ENCODE data around the gene JAG2. TPM values are rescaled to one million over a fixed set of nuclear protein-coding genes. Genes with fewer than 3 reads are reported as not detected.
"Not testable (repeated sequence)": the region's sequence is repeated elsewhere in the genome, so short reads cannot be mapped to it uniquely, and the experiment has no call there.

The JAG2 gene
- polyA plus RNA-seq, 3 donors: 8.7 to 11.4 (median 10.2) TPM

DNA sequence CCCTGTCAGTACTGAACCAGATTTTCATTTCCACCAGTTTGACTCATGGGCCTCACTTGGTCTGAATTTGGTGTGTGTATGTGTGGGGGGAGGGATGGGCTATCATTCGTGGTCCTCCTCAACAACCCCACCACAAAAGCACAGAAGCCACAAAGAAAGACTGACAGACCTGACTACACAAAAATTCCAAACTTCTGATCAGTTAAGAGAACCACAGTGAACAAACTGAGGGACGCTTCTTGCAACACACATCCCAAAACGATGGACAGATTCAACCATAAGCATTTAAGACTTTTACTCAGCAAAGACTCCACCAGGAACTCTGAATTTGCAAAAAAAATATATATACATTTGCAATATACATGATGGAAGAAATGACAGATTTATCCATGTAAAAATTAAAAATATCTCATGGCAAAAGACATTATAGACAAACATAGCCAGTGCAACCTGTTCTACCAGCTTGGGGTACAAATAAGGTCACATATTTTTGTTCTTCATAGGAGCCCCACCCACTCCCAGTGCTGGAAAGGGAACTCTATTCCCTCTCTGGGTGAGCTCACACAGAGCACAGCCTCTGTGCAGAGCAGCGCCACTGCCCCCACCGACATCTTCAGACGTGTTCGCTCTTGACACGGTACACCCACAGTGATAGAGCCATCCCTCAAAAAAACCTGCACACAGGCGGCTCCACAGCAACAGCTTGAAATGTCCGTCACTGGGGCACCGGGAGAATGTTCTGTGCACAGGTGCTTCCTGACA, 49.7 kb downstream of the JAG2 start:
- no peak for DNase-seq

DNA sequence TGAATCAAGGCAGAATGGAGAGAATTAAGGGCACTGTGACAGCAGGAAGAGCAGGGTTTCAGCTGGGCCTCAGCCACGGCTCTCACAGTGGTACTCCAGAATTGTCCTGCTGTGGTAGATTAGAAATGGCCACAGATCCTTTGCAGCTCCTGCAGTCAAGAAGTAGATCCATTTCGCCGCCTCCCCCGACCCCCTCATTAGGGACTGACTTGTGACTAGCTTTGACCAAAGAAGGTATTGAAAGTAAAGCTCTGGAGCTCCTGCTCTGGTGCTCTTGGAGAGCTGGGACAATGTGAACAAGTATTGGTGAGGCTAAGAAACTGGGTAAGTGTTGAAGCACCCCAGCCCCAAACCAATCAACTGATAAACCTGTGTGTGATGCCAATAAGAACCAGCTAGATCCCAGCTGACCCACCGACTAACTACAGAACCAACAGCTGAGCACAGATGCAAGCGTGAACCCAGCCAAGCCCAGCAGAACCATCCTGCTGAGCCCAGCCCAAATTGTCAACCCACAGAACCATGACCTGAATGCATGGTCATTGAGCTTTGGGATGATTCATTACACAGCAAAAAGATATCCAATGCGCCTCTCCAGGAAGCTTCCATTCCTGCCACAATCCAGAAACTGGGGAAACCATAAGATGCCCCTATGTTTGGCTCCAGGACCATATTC, 50.7 kb downstream of the JAG2 start:
- DNase-seq: no peak

DNA sequence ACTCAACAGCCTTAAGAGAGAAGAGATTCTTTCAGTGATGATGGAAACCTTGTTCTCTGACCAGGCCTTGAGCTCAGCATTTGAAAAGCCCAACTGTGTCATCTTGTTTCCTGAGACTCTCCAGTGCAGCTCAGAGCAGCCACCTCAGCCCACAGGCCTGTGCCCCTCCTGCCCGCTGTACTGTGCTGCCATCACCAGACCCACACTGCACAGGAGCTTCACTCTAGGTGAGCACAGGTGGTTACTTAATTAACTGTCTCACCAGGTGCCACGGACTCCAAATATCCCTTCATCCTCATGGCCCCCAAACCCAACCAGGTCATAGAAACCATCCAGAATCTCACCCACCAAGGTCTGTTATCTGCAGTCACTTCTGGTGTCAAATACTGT, 51.3 kb downstream of the JAG2 start:
- DNase-seq: no peak

DNA sequence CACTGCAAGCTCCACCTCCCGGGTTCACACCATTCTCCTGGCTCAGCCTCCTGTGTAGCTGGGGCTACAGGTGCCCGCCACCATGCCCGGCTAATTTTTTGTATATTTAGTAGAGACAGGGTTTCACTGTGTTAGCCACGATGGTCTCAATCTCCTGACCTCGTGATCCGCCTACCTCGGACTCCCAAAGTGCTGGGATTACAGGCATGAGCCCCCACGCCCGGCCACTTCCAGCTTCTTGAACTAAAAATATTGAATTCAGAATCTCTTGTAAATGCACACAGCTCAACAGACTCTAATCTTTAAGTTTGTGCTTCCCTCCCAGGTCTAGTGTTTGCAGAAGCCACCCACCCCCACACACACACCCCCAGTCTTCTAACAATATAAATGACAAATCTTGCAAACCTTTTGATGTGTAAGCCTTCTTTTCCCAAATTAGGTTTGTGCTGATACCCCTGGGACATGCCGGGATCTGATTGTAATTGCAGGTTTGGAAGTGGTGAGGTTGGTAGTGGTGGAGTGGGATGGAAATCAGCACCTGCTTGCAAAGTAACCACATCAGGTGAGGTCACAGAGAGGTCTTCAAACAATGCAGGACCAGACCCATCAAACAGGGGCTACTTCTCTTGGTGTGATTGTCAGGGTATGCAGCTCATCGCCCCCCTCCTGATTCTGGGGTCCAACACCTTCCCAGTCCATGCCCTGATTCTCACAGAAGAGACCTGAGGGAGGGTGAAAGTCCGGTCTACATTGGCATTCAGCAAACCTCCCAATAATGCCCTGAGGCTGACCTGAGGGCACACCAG, 51.9 kb downstream of the JAG2 start:
- DNase-seq: no peak

DNA sequence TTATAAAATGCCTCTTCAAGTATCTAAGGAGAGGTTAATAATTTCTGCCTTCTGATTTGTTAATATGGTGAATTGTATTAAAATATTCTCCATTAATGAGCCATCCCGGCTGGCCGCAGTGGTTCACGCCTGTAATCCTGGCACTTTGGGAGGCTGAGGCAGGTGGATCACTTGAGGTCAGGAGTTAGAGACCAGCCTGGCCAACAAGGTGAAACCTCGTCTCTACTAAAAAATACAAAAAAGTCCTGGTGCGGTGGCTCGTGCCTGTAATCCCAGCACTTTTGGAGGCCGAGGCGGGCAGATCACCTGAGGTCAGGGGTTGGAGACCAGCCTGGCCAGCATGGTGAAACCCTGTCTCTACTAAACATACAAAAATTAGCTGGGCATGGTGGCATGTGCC, 59.3 kb downstream of the JAG2 start:
- DNase-seq: not testable (repeated sequence)

DNA sequence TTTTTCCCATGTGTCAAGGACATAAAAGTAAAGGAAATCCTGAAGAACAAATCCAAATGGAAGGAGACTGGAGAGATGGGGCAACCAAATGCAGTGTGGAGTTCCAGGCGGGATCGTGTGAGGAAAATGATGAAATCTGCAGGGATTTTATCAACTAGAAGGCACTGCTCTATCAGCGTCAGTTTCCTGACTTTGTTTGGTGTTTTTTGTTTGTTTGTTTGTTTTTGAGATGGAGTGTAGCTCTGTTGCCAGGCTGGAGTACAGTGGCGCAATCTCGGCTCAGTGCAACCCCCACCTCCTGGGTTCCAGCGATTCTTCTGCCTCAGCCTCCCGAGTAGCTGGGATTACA, 60.1 kb downstream of the JAG2 start:
- DNase-seq: no peak

DNA sequence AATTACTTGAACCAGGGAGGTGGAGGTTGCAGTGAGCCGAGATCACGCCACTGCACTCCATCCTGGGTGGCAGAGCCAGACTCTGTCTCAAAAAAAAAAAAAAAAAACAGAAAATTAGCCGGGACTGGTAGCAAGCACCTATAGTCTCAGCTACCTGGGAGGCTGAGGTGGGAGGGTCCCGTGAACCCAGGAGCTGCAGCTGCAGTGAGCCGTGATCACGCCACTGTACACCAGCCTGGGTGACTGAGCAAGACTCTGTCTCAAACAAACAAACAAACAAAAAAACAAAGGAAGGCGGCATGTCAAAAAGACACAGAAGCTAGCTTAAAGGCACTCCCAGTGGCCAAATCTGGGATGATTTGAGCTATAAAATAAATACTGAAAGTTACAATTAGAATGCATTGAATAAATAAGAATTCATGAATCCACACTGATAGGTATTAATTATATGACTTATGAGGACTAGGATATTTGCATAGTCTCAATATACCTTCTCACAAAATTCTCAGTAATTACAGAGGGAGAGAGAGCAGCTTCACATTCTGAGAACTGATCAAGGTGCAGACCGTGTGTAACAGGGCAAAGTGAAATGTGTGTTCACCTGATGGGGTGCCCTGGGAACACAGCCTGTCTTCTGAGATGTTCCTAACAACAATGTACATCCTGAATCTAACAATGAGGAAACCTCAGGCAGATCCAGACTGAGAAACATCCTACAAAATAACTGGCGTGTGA, 60.6 kb downstream of the JAG2 start:
- DNase-seq: no peak

DNA sequence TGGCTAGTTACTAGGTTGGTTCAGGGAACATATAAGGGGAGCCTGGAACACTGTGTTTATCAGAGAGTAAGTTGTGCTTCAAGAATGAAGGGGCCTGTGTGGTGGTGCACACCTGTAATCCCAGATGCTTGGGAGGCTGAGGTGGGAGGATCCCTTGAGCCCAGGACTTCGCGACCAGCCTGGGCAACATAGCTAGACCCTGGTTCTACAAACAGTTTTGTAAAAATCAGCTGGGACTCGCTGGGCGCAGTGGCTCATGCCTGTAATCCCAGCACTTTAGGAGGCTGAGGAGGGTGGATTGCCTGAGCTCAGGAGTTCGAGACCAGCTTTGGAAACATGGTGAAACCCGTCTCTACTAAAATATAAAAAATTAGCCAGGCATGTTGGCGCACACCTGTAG, 61.2 kb downstream of the JAG2 start:
- no peak for DNase-seq

DNA sequence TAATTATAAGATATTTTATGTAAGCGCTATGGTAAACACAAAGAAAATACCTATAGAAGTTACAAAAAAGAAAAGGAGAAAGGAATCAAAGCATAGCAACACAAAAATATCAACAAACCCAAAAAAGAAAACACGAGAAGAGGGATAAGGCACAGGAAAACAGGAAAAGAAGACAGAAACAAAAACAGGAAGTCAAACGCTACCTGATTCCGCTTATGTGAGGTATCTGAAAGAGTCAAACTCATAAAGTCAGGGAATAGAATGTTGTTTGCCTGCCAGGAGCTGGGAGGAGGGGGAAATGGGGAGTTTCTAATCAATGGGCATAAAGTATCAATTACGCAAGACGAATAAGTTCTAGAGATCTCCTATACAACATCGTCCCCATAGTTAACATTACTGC, 63.4 kb downstream of the JAG2 start:
- DNase-seq: no peak

DNA sequence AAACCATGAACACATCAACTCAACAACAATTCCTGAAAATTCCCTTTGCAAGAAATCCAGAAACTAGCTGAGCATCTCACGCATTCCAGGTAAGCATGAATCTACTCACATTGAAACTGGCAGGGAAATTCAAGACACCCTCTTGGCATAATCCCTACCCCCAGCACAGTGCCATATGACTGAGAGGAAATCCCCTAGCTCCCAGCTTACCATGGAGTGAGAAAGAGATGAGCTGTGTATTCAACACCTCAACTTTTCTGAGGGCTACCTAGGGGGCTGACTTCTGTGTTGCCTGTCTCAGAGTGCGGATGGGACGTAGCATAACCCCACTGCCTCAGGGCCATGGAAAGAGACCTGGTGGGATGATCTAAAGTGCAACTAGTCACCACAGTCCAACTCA, 65.7 kb downstream of the JAG2 start:
- DNase-seq: no peak

DNA sequence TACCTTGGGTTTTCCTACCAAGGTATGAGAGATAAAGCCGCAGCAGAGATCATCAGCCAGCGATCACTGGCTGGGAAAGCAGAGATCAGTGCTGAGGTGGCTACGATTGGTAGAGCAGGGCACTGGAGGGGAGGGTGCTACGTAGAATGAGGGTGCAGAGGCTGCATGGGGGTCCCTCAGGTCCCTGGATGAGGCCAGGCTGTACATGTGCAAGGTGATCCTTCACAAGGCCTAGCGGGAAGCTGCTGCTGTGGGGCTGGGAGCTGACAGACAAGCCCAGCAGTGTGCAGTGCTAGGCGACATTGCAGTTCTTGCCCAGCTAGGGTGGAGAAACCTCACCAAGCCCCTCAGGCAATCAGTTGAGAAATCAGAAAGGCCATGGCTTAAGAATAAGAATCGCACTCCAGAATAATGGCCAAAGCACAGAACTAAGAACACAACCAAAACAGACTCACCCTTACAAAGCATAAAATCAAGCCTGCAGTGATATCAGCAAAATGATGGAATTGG, 66.2 kb downstream of the JAG2 start:
- no peak for DNase-seq

DNA sequence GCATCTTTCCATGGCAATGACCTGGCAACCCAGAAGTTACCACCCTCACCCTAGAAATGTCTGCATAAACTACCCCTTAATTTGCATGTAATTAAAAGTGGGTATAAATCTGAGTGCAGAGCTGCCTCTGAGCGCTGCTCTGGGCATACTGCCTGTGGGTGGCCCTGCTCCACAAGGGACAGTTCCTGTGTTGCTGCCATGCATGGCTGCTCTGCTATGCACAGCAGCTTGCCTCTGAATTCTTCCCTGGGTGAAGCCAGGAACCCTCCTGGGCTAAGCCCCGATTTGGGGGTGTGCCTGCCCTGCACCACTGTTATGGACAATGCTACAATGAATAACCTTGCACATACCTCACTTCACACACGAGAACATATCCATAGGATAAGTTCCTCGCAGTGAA, 67.7 kb downstream of the JAG2 start:
- DNase-seq: no peak

DNA sequence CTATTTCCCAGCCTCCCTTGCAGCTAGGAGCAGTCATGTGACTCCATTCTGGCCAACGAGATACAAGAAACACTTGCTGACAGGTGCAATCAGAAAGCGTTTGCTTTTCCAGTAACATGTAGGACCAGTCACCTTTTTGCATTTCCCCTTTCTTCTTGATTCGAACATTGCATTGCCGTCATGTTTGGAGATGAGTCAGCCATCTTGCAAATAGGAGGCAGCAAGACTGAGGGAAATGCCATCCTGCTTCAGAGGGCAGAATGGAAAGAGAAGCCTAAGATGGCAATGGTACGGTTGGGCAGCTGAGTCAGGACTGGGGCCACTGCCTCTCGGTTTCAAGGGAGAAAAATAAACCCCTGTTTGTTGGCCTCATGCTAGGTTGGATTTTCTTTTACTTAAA, 68.8 kb downstream of the JAG2 start:
- no peak for DNase-seq

DNA sequence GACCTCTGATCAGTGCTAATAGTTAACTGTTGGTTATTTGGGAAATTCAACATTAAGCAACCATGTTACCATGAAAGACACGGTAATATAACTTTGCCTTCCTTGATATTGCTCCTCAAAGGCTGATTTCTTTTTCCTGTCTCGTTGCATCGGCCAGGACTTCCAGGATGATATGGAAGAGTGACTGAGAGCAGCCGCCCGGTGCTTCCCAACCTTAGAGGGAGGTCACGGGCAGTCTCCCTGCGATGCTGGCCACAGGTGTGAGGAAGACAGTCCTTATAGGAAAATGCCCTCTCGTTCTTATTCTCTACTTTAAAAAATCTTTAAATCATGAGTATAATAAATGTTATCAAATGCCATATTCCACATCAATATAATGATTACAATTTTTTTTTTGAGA, 70.3 kb downstream of the JAG2 start:
- no peak for DNase-seq

DNA sequence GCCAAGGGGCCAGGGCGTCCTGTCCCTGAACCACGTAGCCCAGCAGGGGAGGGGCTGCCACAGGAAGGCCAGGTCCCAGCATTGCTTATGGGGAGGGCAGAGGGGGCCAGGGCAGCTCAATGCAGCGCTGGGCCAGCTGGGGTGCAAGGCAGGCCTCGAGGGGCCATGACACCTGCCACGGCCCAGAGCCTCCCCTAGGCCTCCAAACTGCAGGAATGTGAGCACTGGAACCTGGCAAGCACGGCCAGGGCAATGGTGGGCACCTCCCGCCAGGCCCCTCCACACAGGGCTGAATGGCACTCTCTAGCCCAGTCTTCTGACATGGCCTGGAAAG, 70.8 kb downstream of the JAG2 start:
- DNase-seq: no peak

DNA sequence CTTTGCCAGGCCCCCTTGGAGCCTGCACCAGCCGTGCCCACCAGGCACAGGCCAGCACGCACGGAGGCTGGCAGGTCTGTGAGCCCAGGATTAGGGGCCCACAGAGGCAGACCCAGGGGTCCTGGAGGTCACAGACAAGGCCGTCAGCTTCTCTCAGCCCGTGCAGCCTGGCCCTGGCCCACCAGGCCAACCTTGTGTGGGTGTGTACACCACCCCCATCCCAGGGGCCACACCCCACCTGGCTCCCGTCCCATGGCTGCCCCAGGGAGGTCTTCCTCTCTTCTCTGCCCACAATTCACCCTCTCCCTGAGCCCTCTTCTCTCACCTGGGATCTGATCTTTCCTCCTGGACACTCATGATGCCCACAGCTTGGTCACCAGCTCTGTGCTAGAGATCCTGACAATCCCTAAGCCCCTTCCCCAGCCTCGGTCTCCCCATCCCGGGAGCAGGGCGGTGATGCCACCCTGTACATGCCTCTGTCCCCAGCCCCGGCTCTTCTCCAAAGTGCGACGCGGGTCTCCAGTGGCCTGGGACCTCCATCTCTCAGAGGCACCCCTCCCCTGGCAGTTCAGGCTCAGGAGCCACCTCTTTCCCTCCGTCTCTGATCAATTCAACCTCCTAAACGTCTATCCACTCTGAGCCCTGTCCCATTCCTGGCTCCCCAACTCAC, 72.2 kb downstream of the JAG2 start:
- DNase-seq: no peak

DNA sequence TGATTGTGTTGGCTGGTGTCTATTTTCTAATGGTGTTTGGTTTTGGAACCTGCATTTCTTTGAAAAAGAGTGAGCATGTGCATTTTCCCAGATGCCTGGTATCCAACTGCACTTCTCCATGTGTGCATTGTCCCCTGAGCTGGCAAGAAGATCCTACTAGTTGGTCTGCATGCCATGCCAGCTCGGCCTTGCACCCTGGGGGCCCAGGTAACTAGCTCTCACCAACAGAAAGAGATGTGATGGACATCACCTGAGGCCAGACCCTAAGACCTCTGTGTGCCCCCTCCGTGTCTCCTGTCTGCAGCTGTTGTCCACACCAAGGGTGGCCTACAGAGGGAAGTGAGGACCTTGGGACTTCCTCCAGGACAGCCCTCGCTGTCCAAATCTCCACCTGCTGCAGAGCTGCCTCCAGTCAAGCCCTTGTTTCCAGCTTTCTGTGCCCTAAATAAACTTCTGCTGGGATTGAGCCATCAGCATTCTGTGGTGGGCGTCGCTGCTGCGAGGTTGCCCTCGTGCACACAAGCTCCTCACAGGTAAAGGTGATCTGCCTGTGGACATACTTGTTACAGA, 73.3 kb downstream of the JAG2 start:
- DNase-seq: no peak

DNA sequence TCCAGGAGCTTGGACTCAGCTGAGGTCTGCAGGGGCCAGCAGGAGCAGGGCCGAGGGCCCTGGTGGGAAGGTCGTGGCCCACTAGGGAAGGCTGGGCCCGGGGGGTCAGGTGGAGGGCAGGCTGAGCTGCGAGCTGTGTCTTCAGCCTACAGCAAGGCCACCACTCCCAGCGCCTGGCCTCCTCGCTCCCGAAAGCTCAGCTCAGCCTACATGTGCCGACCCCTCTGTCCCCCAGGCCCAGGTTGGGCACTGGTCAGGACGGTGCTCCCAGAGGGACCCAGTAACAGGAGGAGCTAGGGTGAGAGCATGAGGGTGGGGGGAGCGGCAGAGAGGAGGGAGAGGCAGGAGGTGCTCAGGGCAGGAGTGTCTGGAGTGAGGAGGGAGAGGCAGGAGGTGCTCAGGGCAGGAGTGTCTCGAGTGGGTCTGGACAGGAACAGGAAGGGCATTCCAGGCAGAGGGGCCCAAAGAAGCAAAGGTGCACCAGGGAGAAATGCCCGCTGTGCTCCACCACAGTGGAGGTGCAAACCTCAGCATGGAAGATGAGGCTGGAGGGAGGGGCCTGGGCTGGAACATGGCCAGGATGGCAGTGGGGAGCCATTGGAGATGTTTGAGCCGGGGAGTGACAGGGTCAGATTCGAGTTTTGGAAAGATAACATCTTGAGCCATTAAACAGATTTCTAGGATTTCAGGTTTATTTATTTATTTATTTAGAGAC, 74.2 kb downstream of the JAG2 start:
- no peak for DNase-seq

DNA sequence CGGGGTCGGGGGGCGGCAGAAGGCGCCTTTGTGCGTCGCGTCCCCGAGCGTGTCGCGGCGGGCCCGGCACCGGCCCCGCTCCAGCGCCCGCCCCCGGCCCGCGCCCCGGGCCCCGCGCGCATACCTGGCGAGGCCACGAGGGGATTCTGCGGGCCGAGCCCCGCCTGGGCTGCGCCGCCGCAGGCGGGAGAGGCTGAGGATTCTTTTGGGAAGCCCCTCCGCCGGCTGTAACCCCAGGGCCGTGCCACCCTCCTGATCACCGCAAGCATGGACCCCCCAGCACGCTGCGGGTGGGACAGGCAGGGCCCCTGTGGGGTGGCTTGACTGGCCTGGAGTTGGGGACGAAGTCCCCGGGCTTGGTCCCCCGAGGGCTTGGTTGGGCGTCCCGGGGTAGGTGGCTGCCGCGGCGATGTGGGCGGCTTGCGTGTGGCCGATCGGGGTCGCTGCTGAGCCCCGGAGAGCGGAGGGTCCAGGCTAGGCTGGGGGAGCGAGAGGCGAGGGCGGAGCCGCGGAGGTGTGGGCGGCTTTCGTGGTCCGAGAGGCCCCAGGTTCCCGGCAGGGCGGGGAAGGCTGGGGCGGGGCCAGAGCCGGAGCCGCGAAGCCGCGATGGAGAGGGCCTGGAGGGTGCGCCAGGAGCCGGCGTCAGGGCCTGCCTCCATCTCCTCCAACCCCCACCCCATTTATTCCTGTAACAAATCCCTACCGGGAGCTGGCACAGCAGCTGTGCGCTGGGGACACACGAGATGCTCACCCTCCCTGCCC, 75.0 kb downstream of the JAG2 start:
- DNase-seq: peak; percentile 81

DNA sequence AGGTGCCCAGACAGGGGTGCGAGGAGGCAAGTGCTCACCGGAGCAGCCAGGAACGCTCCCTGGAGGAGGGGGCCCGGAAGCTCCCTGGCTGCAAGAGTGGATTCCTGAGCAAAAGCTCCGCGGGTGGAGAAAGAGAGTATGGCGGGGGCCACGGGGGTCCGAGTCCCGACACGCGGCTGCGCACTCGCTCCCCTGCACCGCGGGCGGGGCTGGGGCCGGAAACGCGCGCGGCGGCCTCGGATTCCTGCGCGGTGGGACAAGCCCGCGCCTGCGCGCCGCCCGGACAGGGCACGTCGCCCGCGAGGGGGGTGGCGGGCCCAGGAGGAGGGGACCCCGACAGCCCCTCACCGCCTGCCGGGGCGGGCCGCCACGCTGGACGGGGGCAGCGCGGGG, 75.5 kb downstream of the JAG2 start:
- peak; percentile 61 for DNase-seq

All from renal pelvis (tissue), 4 donors.